GM19463 (cell line): Measurements from ENCODE around the gene ELMO2.
"Not testable (repeated sequence)": the region's sequence is repeated elsewhere in the genome, so short reads cannot be mapped to it uniquely, and the experiment has no call there.

Experiments used
- ATAC-seq: cut with Tn5 transposase; IDR thresholded peaks from one replicate; pipeline ENCODE4 v1.9.1; 2021; ENCODE audit warnings: mild to moderate bottlenecking, moderate library complexity; ENCODE audit not compliant: unreplicated experiment

Gene ELMO2

DNA sequence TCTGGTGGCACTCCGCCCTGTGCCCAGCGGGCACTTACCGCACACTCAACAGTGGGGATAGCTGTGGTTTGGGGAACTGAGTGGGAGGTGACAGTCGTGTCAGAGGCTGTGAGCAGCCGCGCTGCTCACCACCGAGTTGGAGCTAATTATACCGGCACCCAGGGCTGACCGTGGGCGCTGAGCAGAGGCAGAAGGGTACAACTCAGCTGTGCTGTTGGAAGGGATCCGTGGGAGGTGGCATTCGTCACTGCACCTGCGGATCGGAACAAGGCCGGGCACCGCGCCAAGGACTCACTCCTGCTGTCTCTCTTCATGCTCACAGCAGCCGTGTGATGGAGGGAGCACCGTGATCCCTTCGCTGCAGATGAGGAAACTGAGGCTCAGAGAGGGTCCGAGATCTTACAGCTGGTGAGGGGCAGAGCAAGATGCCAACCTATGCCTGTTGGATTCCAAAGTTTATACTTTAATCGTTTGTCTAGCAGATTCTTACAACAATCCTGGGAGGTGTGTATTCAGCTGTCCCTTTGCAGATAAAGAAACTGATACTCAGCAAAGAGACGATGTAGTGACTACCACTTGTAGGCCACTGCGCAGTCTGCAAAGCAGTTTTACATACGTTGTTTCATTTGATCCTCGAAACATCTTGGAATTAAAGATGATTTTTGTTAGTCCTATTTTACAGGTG, 713 bp upstream of the ELMO2 start:
- peak; percentile 48 for ATAC-seq

DNA sequence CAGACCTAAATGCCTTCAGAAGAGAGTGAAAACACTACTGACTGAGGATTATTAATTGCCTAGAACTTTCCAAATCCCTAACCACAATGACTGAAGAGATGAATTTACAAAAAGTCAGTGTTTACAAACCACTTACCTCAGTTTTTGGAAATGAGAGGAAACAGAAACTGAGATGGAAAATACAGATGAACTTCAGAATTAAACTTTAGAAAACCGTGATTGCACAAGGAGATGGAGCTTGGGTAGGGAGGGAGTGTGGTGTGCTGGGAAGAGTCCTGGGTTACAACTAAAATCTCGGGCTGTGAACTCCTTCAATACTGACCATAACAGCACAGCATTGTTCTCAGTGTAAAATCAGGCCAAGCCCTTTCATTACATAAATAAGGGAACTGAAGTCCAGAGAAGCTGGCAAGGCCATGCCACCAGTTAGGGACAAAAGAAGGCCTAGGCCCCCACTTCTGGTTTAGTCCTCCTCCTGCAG, 4.0 kb downstream of the ELMO2 start:
- ATAC-seq, result no peak

DNA sequence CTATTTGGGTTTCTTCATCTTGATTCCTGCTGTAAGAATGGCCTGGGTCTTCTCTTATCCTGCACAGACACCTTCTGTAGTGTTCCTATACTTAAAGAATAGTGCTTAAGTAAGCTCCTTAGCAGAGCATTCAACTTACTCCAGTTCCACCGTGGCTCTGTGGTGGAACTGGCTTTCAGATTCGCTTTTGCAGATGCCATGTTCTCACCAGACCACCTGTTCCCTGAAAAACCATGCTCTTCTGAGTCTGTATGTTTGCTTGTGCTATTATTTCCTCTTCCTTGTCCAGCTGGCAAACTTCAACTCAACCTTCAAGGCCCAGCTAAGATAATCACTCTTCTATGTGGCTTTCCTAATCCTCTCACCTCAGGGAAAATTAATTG, 4.9 kb downstream of the ELMO2 start:
- ATAC-seq, result no peak

DNA sequence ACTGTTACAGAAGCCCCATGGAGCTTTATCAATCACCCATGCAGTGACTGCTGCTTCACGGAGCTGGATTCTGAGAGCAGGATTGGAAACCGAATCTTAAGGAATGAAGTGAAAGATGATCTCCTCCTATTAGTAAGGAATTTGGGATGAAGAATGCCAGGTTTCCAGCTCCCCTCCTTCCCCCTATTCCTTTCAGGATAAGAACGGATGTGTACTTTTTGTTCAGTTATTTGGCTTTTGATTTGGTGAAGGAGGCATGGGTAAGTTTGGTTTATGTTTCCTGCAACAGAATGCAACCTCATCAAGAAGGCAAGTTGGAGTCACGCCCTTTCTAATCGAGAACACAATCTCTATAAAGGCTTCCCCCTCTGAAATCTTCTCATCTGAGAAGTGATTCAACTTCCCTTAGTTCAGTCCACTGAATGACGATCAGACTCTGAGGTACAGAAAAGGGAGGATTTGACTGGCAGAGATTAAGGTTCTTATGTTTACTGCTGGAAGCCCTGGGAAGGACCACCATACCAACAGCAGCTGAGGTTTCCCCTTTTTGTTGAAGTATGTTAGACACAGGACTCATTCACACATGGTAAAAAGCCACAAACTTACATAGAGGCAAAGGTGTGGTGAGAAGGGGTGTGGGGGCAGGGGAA, 5.5 kb downstream of the ELMO2 start:
- no peak for ATAC-seq

DNA sequence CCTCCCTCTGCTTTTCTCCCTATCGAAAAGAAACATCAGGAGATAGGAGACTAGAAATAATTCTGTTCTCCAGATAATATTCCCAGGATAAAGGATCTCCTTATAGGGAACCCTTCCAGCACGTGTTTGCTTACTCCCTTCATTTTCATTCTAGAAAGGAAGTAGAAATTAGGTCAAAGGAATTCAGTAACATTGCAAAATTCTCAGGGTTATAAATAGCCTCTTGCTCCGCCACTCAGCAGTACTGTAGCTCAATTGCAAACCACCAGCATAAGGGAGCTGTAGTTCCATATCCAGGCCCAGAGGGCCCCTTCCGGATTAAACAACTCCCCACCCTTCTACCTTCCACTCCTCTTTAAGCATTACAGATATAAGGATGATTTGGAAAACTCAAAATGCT, 6.2 kb downstream of the ELMO2 start:
- ATAC-seq, result no peak

DNA sequence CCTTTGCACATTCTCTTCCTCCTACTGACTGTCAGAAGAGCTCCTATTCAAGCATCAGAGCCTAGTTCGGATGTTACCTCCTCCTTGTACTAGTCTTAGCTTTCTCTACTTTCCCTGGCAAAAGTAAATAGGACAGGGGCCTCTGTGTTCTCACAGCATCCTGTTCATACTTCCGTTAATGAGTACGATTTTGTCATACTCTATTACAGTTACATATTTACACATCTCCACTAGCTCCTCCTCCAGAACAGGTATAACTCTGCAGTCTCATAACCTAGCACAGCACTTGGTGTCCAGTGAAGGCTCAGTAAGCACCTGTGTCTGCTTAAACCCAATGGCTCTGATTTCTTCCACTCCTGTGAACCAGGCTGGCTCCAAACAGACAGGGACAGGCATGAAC, 7.0 kb downstream of the ELMO2 start:
- ATAC-seq, result no peak

DNA sequence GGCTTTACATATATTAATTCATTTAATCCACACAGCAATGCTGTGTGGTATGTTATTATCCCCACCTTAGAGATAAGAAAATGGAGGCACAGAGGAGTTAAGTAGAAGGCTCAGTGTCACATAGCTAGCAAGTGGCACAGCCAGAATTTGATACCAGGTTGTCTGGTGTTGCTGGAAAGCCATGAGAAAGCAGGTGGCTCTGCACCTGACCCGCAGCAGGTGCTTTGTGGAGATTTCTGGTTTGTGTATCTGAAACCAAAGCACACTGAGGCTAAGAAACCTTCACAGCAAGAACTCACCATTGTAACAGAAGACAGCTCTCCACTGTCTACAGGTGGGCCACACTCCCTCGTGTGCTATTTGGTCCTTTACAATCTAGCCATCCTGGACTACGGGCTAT, 7.5 kb downstream of the ELMO2 start:
- no peak for ATAC-seq

DNA sequence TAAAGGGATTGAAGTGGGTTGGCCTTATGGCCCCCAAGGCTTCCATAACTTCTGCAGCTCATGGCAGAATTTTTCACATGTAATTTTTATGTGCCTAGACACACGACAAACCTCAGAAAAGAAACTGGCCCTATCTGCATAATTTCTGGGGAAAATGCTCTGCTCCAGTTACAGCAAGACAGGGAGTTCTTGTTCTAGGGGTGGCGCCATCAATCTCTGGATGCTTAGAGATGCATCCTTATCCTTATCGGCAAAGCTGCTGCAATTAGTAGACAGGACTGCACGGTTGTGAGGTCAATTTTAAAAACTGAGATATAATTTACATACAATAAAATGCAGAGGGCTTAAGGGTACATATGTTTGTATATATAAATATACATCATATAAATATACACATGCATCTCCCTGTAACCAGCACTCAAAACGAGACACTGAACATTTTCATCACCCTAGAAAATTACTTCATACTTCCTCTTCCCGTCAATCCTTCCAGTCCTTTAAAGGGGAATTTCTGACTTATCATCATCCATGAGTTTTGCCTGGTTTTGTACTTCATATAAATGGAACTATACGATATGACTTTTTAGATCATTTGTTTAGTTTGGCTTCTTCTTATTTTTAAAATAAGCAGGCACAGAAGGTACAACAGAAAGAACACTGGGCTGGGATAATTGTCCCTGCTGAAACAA, 10.2 kb downstream of the ELMO2 start:
- no peak for ATAC-seq

DNA sequence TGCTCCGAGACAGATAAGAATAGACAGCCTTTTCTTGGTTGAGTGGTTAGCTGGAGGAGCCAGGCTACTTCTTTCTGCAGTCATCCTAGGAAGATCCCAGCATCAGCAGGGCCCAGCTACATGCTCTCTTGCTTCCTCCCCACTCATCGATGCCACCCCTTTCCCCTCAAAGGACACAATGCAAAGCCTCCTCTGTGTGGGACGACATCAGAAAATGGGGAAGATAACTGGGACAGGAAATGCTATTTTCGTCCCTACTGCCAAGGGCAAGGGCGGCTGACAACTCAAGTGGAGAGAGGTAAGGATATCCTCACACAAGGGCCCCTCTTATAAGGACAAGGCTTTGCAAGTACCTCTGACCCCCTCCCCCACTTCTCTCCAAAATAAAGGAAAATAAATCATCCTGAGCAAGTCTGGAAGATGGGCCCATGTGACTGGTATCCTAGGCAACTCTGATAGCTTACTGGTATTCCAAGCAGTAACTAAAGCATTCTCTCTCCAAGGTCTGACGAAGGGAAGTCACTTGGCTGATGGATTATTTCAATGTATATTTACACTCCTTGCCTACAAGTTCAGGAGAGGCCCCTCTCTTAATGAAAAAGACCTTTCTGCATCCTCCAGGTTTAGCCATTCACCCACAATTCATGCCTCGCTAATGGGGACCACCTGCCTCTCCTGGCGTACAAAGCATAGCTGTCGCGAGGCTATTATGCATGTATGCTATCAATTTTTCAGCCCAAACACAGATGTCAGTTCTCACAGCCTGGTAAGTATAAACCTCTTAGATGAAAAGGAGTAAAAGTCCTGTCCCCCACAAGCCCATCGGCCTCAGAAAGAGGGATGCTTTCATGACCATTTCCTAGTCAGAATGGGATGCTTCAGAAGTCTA, 11.3 kb downstream of the ELMO2 start:
- no peak for ATAC-seq

DNA sequence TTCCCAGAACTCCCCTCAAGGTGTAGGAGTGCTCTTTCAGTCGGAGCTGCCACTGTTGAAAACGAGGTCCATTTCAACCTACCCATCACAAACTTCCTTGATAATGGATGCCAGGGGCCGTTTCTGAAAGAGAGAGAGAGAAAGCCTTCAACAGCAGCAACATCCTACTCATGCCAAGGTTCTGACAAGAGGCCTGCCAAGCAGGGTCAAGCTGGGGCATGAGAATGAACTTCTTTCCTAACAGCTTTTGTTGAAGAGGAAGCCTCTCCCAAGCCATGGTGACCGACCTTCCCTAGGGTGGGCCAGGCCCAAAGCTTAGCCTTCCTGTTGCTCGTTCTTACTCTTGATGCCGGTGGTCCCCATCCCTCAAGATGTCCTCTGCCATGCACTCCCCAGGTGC, 12.4 kb downstream of the ELMO2 start:
- no peak for ATAC-seq

DNA sequence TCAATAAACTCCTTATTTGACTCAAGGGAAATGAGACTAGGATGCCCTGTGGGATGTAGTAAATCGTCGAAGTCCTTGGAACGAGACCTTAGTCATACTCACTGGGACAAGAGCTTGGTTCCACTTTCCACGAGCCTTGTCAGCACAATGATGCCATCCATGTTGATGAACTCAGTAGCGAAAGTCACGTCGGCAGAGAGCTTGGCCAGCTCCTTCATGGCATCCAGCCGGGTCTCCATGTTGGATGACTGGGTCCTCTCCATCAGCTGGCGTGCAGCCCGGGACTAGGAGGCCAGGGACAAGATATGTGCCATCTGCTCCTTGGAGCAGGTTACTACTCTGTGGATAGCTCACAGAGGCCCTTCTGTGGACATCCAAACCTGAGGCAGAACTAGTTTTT, 17.5 kb downstream of the ELMO2 start:
- ATAC-seq, result no peak

DNA sequence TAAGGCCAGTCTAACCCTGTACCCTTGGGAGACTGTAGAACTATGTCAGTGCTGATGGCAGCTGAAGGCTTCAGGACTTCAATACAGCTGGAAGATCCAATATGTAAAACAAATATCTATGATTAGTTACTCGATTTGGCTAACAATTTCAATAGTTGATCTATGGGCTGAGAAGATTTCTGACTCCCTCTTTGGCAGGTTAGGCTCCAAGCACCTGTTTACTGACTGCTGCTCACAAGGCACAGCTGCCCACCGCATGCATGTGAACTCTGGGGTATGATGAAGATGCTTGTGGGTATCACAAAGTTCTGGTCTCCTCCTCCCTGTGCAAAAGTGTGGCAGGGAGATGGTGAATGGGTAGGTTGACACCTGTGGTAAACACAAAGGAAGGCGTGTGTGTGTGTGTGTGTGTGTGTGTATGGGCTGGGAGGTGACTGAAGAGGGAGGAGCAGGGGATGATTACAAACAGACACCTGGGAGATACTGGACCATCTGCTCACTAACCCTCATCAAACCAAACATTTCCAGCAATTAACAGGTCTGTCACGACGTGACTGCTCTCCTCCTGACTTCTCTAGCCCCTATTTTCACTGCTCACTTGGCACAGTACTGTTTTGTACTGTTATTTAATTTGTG, 18.1 kb downstream of the ELMO2 start:
- ATAC-seq, result no peak

DNA sequence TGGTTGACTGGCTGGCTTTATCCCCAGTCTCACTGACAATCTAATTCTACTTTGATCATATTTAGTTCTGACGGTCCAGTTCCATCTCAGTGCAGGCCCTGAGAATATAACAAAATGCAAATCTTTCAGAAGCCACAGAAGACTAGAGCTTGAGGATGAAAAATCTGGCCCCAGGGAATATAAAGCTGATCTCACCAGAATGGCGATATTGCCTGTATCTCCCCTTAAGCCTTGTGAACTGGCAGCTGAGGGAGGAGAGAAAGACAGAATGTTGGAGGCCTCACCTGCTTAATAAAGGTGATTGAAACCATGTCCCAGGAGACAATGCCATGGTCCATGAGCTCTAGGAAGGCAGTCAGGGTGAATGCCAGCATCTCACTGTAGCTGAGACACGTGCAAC, 19.4 kb downstream of the ELMO2 start:
- not testable (repeated sequence) for ATAC-seq

DNA sequence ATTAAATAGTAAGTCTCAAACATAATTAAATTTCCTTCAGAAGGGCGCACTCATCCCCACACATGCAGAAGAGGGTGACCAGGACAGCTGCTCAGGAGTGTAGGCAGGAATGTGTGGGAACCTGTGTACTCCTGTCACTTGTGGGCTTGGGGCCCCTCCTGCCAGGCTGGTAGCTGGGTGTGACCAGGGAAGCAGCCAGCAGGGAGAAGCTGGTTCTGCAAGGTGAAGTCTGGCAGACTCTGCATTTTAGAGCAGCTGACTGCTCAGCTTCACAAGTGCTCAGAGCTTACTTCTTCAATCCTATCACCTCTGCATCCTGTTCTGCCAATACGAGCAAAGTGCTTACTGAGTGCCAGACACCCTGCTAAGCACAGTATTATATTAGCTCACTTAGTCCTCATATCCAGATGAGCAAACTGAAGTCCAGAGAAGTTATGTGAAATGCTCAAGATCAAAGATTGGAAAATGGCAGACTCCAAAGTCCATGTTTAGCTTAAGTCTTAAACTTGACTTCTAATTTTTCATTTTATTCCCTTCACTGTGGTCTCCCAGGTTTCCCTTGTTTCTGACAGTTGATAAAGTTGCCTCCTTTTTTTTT, 27.9 kb downstream of the ELMO2 start:
- ATAC-seq, result no peak

DNA sequence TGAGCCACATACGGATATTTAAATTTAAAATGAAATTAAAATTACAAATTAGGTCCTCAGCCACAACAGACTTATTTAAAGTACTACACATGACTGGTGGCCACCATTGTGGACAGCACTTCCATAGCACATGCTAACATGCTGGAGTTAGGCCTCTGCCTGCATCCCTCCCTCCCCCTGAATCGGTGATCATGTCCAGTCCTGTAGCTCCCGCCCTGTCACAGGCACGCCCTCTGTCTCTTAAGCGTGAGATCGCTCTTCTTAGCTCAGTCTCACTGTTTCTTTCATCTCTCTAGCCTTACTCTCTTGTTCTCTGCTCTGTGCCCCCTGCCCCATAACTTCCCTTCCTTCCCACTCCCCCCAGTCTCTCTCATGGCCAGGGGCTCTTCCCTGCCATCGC, 28.9 kb downstream of the ELMO2 start:
- no peak for ATAC-seq

DNA sequence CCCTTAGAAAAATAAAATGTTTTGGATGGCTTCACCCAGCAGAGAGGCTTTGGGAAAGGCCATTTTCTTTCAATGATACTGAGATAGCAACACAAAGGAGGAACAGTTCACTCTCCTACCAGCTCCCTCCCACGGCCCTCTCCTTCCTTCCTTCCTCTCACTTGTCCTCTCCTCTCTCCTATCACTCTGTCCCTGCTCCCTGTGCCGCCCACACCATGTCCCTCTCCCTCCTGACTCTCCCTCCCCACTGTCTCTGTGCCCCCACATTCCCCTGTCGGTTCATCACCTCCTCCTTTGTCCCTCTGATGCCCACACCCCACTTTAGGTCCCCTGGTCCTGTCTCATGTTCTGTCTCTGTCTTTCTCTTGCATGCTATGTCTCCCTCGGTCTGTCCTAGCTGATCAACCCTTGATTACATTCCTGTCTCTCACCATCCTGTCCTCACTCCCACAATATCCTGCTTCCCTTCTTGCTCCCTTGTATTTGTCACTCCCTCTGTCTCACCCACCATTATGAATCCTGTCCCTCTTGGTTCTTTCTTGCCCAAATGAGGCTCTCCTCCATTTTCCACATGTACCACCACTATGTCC, 30.1 kb downstream of the ELMO2 start:
- ATAC-seq, result no peak

DNA sequence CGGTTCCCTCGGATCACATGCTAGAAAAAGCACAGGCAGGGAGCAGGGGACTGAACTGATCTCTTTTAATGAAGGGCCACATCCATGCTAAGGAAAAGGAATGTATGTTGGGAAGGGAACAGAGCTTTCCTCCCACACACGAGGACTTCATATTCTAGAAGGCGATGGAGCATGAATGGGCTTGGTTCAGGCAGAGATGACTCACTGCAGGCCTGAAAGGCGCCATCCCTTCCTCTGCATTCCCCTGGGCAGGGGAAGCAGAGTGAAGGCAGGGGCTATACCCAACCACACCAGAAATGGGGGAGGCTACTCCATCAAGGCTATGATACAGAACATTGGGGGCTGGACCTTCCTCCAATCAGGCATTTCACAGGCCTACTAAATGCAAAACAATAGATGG, 30.6 kb downstream of the ELMO2 start:
- ATAC-seq, result no peak

DNA sequence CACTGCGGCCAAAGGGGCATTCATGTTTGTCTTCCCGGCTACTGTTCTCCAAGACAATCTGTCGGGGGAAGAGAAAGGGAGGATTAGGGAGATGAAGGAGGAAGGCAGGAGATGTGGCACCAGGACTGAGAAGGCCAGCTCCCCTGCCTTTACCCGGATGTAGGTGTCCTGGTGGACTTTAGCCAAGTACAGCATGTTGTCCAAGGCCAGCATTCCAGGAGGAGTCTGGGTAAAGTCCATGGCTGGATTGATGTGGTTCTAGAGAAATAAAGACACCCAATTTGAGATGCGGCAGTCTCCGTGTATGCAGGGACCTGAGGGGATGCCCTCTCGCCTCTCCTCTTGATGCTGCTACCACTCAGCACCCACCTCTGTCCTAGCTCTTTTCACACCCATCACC, 32.0 kb downstream of the ELMO2 start:
- no peak for ATAC-seq

DNA sequence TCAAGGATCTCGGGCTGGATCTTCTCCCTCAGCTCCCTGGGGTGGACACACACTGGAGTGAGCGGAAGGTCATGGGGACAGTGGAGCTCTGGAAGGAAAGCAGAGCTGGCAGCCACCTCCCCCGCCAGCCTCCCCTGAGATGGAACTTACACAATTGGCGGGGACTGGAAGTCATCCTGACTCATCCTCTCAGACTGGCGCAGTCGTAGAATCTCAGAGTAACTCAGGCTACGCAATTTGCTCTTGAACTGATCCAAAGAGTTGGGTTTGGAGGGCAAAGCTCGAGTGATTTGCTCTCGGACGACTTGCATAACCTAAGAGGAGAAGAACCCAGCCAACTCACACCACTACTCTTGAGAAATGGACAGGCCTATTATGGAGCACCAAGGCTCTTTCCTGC, 34.8 kb downstream of the ELMO2 start:
- no peak for ATAC-seq

DNA sequence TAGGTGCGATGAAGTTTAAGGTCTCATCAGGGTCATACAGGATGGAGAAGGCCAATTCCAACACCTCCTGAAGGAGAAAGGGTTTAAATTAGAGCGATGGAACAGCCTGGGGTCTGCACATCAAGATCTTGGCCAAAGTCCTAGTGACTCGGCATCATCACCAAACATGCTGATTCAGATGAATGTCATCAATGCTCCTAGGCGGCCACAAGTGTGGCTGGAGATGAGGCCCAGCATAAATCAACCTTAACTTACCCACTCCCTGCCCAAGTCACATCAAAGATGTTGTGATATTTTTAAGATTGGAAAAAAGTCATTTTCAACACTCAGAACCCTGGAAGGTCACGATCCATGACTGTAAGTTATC, 37.5 kb downstream of the ELMO2 start:
- no peak for ATAC-seq
